ENCODE results near the gene PTGFRN.

GRCh38 chr1:116942344-116942743 lies 32.6 kb downstream of the PTGFRN start:
- TF ChIP-seq CTCF (IDR thresholded peaks at IDR 0.05) (no peak), POLR2AphosphoS5 (IDR thresholded peaks at IDR 0.05) (no peak), EP300 (IDR thresholded peaks at IDR 0.05) (no peak)

Measured in sigmoid colon (tissue), 4 donors.